OCI-LY1 (cell line): Measurements from ENCODE around the gene DPY19L1.
"Not testable (repeated sequence)": the region's sequence is repeated elsewhere in the genome, so short reads cannot be mapped to it uniquely, and the experiment has no call there.

Experiments
- H2AFZ ChIP-seq: fragments of 200-600 bp; sonication (generic), shearing (Covaris generic); 2 replicates; pipeline ENCODE4 v1.6.0; 2014; ENCODE audit warnings: antibody characterized with exemption, mild to moderate bottlenecking, low read length
- H3F3A ChIP-seq: fragments of 200-600 bp; sonication (generic), shearing (Covaris generic); 2 replicates; pipeline ENCODE4 v1.6.0; 2014; ENCODE audit warnings: mild to moderate bottlenecking, antibody characterized with exemption, low read length, moderate library complexity; ENCODE audit not compliant: insufficient read depth
- H3K27ac ChIP-seq: fragments of 200-600 bp; sonication (generic); 2 replicates; pipeline ENCODE4 v1.5.1; 2014; ENCODE audit warnings: low read length, mixed run types, mild to moderate bottlenecking, low read depth; ENCODE audit not compliant: poor library complexity, severe bottlenecking
- H3K27me3 ChIP-seq: fragments of 200-600 bp; sonication (generic); 2 replicates; pipeline ENCODE4 v1.6.0; 2014; ENCODE audit warnings: antibody characterized with exemption, mild to moderate bottlenecking, low read length, moderate library complexity; ENCODE audit not compliant: insufficient read depth
- H3K36me3 ChIP-seq: fragments of 200-600 bp; sonication (generic); 2 replicates; pipeline ENCODE4 v1.6.1; 2014; ENCODE audit warnings: mild to moderate bottlenecking, antibody characterized with exemption, low read length, moderate library complexity, mixed read lengths; ENCODE audit not compliant: insufficient read depth
- H3K4me1 ChIP-seq: fragments of 200-600 bp; sonication (generic); 2 replicates; pipeline ENCODE4 v1.5.1; 2014; ENCODE audit warnings: mild to moderate bottlenecking, low read length, moderate library complexity; ENCODE audit not compliant: insufficient read depth, severe bottlenecking
- H3K4me2 ChIP-seq: fragments of 200-600 bp; sonication (generic), shearing (Covaris generic); 2 replicates; pipeline ENCODE4 v1.6.1; 2014; ENCODE audit warnings: low read length
- H3K4me3 ChIP-seq: fragments of 200-600 bp; sonication (generic); 2 replicates; pipeline ENCODE4 v1.5.1; 2014; ENCODE audit warnings: low read length, low read depth, mild to moderate bottlenecking, mixed read lengths; ENCODE audit not compliant: poor library complexity, severe bottlenecking
- H3K79me2 ChIP-seq: fragments of 200-600 bp; shearing (Covaris generic); 2 replicates; pipeline ENCODE4 v1.6.1; 2016; ENCODE audit warnings: mixed run types, low read length, mixed read lengths; ENCODE audit not compliant: insufficient read depth
- H3K9ac ChIP-seq: fragments of 200-600 bp; sonication (generic), shearing (Covaris generic); 2 replicates; pipeline ENCODE4 v1.6.1; 2014; ENCODE audit warnings: mild to moderate bottlenecking, low read length, mixed read lengths
- H3K9me2 ChIP-seq: fragments of 200-600 bp; sonication (generic), shearing (Covaris generic); 2 replicates; pipeline ENCODE4 v1.6.1; 2014; ENCODE audit warnings: low read depth, mild to moderate bottlenecking, low read length, mixed read lengths
- H3K9me3 ChIP-seq: fragments of 200-600 bp; shearing (Covaris generic); 2 replicates; pipeline ENCODE4 v1.6.1; 2014; ENCODE audit warnings: low read length, mixed read lengths
- H4K20me1 ChIP-seq: fragments of 200-600 bp; sonication (generic), shearing (Covaris generic); 2 replicates; pipeline ENCODE4 v1.6.0; 2016; ENCODE audit warnings: mild to moderate bottlenecking, low read length; ENCODE audit not compliant: insufficient read depth
- CTCF ChIP-seq: fragments of 200-600 bp; sonication (generic), shearing (Covaris generic); IDR thresholded peaks from 2 replicates; pipeline ENCODE4 v1.5.1; 2017; ENCODE audit warnings: mild to moderate bottlenecking, antibody characterized with exemption, low read length, moderate library complexity, mixed read lengths
- EZH2 ChIP-seq: fragments of 200-600 bp; sonication (generic), shearing (Covaris generic); IDR thresholded peaks from 2 replicates; pipeline ENCODE4 v1.8.0; 2017; ENCODE audit warnings: borderline replicate concordance, mixed run types, mild to moderate bottlenecking, antibody characterized with exemption, low read length, moderate library complexity, mixed read lengths

The DPY19L1 gene

GRCh38 chr7:34918198-34918861 lies 119.0 kb downstream of the DPY19L1 start:
- not testable (repeated sequence) for H3K4me3 ChIP-seq, H3K4me1 ChIP-seq, H2AFZ ChIP-seq, H3F3A ChIP-seq, H3K9me2 ChIP-seq, H3K36me3 ChIP-seq, H3K27me3 ChIP-seq, H3K9me3 ChIP-seq, H3K9ac ChIP-seq, H3K27ac ChIP-seq, H3K79me2 ChIP-seq, H3K4me2 ChIP-seq, H4K20me1 ChIP-seq

- H3K79me2 ChIP-seq, H3K9me3 ChIP-seq, H3K36me3 ChIP-seq, H3K27ac ChIP-seq, H3K9me2 ChIP-seq, H3K4me2 ChIP-seq, H3F3A ChIP-seq, H3K27me3 ChIP-seq, H4K20me1 ChIP-seq, H3K4me1 ChIP-seq, H3K9ac ChIP-seq, H2AFZ ChIP-seq, H3K4me3 ChIP-seq: not testable (repeated sequence)
Measured at GRCh38 chr7:34917515-34917914, 119.8 kb downstream of the DPY19L1 start.

GRCh38 chr7:34916267-34916666 lies 121.0 kb downstream of the DPY19L1 start:
- Histone ChIP-seq H3F3A (no peaks in the 10 kb centered on the region), H3K36me3 (no peaks in the 10 kb centered on the region), H3K4me2 (no peak overlapping the region), H3K9me2 (no peaks in the 10 kb centered on the region), H4K20me1 (no peaks in the 10 kb centered on the region), H3K79me2 (no peaks in the 10 kb centered on the region), H2AFZ (no peak overlapping the region), H3K9ac (no peak overlapping the region), H3K4me3 (no peak overlapping the region), H3K27ac (no peak overlapping the region), H3K4me1 (no peaks in the 10 kb centered on the region), H3K9me3 (0 out of 2 replicates have a peak, but pooled peaks cover 2% of the 10 kb centered on the region), H3K27me3 (no peaks in the 10 kb centered on the region)
- no peak for TF ChIP-seq CTCF
- TF ChIP-seq EZH2, result no peak

GRCh38 chr7:34912236-34912635 lies 125.0 kb downstream of the DPY19L1 start:
- H3K27ac ChIP-seq, result no peak overlapping the region
- H3K27me3 ChIP-seq, result no peaks in the 10 kb centered on the region
- no peaks in the 10 kb centered on the region for H3F3A ChIP-seq
- no peaks in the 10 kb centered on the region for H3K79me2 ChIP-seq
- H3K4me3 ChIP-seq, result no peak overlapping the region
- H3K9me2 ChIP-seq, result no peaks in the 10 kb centered on the region
- H4K20me1 ChIP-seq, result no peaks in the 10 kb centered on the region
- H3K9me3 ChIP-seq, result 0 out of 2 replicates have a peak, but pooled peaks cover 2% of the 10 kb centered on the region
- no peaks in the 10 kb centered on the region for H3K4me1 ChIP-seq
- H3K4me2 ChIP-seq, result no peak overlapping the region
- H3K9ac ChIP-seq, result no peak overlapping the region
- H2AFZ ChIP-seq, result no peak overlapping the region
- H3K36me3 ChIP-seq, result no peaks in the 10 kb centered on the region
- TF ChIP-seq EZH2, result no peak
- TF ChIP-seq CTCF, result no peak

GRCh38 chr7:34906266-34906850 lies 130.9 kb downstream of the DPY19L1 start:
- not testable (repeated sequence) for H3F3A ChIP-seq, H3K9me3 ChIP-seq, H3K27me3 ChIP-seq, H4K20me1 ChIP-seq, H3K9ac ChIP-seq, H3K4me2 ChIP-seq, H3K9me2 ChIP-seq, H2AFZ ChIP-seq, H3K27ac ChIP-seq, H3K36me3 ChIP-seq, H3K4me3 ChIP-seq, H3K79me2 ChIP-seq, H3K4me1 ChIP-seq
